ENCODE measurements around the gene SWI5.

The SWI5 gene

DNA sequence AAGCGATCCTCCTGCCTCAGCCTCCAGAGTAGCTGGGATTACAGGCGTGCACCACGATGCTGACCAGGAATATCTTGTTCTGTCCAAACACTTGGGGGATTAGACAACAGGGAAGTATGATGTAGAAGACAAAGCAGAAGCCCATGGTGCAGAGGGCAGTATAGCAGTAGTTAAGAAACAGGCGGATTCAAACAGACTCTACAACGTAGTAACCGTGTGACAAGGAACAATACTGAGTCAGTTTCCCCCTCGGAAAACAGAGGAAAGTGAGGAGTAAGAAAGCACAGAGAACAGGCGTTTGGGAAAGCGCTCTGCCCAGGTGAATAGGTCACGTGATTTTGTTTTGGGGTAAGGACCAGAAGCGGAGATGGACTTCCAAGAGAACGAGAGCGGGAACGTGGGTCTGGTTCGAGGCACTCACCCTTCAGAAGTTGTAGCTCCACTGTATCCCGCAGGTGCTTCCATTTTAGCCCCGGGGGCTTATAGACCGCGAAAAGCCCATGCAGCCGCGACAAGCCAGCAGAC is 45.9 kb downstream of the SWI5 start:
- peak in 1 of 4 experiments; percentile 15 for DNase-seq

DNA sequence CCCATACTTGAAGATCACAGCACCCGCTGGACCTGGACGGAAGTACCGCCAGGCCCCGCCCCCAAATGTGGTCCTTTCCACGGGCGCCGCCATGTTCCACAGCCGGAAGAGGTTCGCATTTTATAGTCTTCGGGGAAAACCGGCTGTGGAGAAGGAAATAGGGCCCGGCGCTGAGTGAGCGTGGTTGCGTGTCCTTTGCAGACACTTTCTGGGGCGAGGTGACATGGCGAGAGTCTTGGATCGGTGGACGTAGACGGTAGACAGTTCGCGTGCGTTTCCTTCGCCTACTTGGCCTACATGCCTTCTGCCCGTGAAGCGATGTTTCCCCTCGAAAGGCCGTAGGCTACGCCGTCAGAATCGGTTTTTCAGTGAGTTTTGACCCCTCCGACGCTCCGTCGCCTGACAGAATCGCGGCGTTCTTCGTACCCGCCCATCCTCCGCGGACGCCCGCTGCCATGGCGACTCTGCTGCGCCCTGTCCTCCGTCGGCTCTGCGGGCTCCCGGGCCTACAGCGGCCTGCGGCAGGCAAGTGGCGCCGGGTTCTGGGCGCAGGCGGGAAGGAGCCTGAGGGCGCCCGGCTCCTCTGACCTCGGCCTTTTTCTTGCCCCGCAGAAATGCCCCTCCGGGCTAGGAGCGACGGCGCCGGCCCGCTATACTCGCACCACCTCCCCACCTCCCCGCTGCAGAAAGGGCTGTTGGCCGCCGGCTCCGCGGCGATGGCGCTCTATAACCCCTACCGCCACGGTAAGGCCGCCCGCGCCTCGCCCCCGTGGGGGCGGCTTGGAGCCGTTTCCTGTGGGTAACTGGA is 46.5 kb downstream of the SWI5 start, which contains the start of the genes COQ4 and TRUB2:
COQ4 (plus strand) TSS at position 436 of the 808 bp plus-strand sequence; CDS start at position 456, 20 bp downstream.
TRUB2 (minus strand) TSS at position 44 of the 808 bp plus-strand sequence; CDS start at position 5, 39 bp downstream.
- peak; percentile 95 to 98 (median 96) for DNase-seq

DNA sequence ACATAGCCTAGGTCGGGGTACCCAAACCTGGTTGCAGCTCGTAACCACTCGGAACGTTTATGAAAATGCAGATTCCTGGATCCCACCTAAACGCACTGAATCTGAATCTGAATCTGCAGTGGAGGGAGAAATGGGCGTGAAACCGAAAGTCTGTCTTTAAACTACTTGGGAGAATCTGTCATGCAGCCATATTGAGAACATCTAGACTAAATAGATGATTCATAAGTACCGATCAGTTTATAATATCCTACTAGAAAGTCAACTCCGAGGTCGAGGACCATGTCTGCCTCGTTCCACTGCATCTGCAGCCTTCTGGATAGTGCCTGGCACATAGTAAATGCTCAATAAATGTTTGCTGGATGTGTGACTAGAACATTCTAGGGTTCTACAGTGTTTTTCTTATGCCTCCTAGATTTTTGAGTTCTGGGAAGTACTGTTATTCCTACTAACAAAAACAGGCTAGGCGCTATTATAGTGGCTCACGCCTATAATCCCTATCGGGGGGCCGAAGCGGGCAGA is 47.2 kb downstream of the SWI5 start:
- DNase-seq: no peak

DNA sequence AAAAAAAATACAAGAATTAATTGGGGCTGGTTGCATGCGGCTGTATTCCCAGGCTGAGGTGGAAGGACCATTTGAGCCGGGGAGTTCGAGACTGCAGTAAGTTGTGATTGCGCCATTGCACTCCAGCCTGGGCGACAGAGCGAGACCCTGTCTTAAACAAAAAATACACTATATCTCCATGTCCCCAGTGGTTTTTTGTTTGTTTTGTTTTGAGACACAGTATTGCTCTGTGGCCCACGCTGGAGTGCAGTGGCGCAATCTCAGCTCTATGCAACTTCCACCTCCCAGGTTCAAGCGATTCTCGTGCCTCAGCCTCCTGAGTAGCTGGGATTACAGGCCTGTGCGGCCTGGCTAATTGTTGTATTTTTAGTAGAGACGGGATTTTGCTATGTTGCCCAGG is 47.7 kb downstream of the SWI5 start:
- peak; percentile 15 to 58 (median 24) for DNase-seq

DNA sequence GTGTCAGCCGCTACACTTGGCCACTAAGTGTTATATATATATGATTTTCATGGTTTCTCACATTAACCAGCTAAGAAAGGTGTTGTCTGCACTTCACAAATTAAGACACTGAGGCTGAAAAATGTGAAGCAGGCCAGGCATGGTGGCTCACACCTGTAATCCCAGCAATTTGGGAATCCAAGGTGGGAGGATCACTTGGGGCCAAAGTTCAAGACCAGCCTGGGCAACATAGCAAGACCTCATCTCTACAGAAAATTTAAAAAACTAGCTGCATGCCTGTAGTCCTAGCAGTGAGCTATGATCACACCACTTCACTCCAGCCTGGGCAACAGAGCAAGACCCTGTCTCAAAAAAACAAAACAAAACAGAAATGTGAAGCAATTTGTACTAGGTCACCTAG is 48.3 kb downstream of the SWI5 start:
- no peak for DNase-seq

DNA sequence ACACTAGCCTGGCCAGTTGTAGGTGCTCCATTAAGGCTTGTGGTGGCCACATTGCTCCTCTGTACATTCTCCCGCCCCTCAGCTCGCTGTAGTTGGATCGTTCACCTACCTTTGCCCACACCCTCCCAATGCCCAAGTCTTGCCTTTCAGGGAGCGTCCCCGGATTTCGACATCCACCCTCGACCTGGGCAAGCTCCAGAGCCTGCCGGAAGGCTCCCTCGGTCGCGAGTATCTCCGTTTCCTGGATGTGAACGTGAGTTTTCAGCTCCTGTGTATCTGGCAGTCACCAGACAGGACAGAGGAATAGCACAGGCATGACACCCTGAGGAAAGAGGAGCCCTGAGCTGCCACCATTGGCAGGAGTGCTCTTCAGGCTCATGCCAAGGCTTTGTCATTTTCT is 49.6 kb downstream of the SWI5 start:
- DNase-seq: no peak

DNA sequence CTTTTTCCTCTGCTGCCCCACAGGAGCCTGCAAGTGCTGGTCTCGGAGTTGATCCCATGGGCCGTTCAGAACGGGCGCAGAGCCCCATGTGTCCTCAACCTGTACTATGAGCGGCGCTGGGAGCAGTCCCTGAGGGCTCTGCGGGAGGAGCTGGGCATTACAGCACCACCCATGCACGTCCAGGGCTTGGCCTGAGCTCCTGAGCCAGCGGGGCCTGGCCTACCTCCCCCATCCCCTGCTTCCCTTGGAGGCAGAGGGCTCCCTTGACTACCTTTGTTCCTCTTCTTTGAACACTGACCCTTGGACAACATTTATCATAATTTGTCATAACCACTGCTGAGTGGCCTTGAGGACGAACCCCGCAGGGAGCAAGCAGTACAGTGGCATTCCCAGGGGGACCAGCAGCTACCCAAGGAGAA is 57.4 kb downstream of the SWI5 start:
- DNase-seq: no peak

DNA sequence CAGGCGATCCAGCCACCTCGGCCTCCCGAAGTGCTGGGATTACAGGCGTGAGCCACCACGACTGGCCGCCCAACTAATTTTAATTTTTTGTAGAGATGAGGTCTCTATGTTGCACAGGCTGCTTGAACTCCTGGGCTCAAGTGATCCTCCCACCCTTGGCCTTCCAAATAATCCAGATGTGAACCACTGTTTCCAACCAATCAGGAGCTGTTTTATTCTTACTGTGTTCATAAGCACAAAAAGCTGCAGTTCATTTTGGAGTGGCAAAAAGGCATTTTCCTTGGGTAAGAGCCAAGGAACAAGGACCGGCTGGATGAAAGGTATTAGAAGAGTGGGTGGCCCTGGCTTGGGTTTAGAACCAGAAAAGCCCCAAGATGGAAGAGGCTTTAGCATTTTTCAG is 59.1 kb downstream of the SWI5 start:
- DNase-seq: no peak

DNA sequence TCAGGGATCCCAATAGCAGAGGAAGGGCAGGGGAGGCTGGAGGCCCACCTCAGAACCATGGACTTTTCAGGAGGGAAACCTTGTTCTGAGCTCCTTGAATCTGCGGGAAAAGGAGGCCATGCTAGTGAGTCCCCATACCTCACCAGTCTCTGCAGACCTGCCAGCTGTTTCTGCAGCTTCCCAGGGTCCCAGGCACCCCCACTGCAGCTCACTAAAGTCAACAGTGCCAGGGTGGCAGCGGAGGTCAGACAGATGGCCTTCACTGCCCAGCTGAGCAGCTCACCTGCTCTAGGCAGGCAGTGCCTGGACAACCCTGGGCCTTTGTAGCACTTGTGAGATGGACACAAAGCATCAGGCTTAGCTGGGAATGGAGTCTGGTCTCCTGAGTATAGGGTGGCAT is 59.8 kb downstream of the SWI5 start:
- DNase-seq: no peak

DNA sequence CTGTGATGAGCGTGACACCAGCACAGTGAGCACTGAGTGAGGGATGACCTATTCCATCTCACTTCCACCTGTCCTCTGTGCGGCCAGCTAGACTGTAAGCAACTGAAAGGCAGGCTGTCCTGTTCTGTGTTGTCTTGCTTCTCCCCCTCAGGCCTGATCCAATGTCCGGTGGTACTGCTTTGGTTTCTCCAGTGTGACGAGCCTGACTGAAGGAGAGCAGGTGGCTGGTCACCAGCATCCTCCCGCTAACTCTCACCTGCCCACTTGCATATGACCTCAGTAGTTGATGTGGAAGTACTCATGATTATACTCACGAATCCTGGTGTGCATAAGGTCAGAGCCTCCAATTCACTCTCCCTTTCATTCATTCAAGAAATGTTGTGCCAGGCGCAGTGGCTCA is 61.9 kb downstream of the SWI5 start:
- DNase-seq: no peak
